ENCODE measurements around the gene GPR45. TPM values are rescaled to one million over a fixed set of nuclear protein-coding genes. Genes with fewer than 3 reads are reported as not detected.
"Not testable (repeated sequence)": the region's sequence is repeated elsewhere in the genome, so short reads cannot be mapped to it uniquely, and the experiment has no call there.

The GPR45 gene
- total RNA-seq, 1 experiment from 2014 or later = not detected

GRCh38 chr2:105249181-105249580 is 7.6 kb downstream of the GPR45 start:
- Mint-ChIP-seq H3K4me1 (ENCODE audit: insufficient read depth, unreplicated experiment) (peaks cover 12% of the 10 kb centered on the region), H3K36me3 (ENCODE audit: insufficient read depth, unreplicated experiment) (no peaks in the 10 kb centered on the region), H3K9me3 (ENCODE audit: unreplicated experiment) (no peaks in the 10 kb centered on the region), H3K27me3 (ENCODE audit: insufficient read depth, unreplicated experiment) (peaks cover 15% of the 10 kb centered on the region), H3K27ac (ENCODE audit: low read depth, unreplicated experiment) (no peak overlapping the region), H3K4me3 (ENCODE audit: unreplicated experiment) (no peak overlapping the region)
- ChIA-PET CTCF (no interaction called here), POLR2A (no interaction called here)
- peak; percentile 11 for DNase-seq (ENCODE audit: unreplicated experiment)
- intact Hi-C loops (cut with micrococcal nuclease) = no loop called here
- no TSS peak for BruUV-seq (replicated peaks)
- TF ChIP-seq CTCF (IDR thresholded peaks at IDR 0.05; ENCODE audit: unreplicated experiment) = no peak

DNA sequence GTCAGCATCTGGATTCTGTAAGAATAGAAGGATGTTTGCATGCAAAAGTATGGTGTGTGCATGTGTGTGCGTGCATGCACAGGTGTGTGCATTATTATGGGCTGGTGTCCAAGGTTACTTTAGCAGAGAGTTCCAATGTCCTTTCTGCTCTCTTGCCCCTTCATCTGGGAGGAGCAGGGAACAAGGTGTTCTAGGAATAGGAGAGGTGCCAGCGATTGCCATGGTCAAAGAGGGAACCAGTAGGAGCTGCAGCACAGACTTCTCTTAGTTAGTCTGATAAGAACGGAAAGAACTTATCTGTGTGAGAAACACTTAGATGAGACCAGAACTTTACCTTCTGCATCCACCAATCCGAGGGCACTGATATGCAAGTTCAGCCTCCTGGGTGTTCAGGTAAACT is 8.3 kb downstream of the GPR45 start:
- H3K36me3 Mint-ChIP-seq (ENCODE audit: insufficient read depth, unreplicated experiment) = no peaks in the 10 kb centered on the region
- CTCF ChIA-PET = no interaction called here
- no peak overlapping the region for H3K4me3 Mint-ChIP-seq (ENCODE audit: unreplicated experiment)
- H3K4me1 Mint-ChIP-seq (ENCODE audit: insufficient read depth, unreplicated experiment) = peaks cover 12% of the 10 kb centered on the region
- POLR2A ChIA-PET = no interaction called here
- TF ChIP-seq CTCF (IDR thresholded peaks at IDR 0.05; ENCODE audit: unreplicated experiment) = no peak
- H3K27me3 Mint-ChIP-seq (ENCODE audit: insufficient read depth, unreplicated experiment) = peaks cover 15% of the 10 kb centered on the region
- no TSS peak for BruUV-seq (replicated peaks)
- no peak overlapping the region for H3K27ac Mint-ChIP-seq (ENCODE audit: low read depth, unreplicated experiment)
- intact Hi-C loops (cut with micrococcal nuclease) = no loop called here
- no peak for DNase-seq (ENCODE audit: unreplicated experiment)
- no peaks in the 10 kb centered on the region for H3K9me3 Mint-ChIP-seq (ENCODE audit: unreplicated experiment)

DNA sequence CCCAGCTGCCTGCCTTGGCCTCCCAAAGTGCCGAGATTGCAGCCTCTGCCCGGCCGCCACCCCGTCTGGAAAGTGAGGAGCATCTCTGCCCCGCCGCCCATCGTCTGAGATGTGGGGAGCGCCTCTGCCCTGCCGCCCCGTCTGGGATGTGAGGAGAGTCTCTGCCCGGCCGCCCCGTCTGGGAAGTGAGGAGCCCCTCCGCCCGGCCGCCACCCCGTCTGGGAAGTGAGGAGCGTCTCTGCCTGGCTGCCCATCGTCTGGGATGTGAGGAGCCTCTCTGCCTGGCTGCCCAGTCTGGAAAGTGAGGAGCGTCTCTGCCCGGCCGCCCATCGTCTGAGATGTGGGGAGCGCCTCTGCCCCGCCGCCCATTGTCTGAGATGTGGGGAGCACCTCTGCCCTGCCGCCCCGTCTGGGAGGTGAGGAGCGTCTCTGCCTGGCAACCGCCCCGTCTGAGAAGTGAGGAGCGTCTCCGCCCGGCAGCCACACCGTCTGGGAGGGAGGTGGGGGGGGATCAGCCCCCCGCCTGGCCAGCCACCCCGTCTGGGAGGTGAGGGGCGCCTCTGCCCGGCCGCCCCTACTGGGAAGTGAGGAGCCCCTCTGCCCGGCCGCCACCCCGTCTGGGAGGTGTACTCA is 9.6 kb downstream of the GPR45 start:
- intact Hi-C loops (cut with micrococcal nuclease); DNase-seq (ENCODE audit: unreplicated experiment); H3K36me3 Mint-ChIP-seq (ENCODE audit: insufficient read depth, unreplicated experiment); CTCF ChIA-PET; H3K27ac Mint-ChIP-seq (ENCODE audit: low read depth, unreplicated experiment); POLR2A ChIA-PET; H3K4me3 Mint-ChIP-seq (ENCODE audit: unreplicated experiment); BruUV-seq (replicated peaks); H3K9me3 Mint-ChIP-seq (ENCODE audit: unreplicated experiment): not testable (repeated sequence)
- peaks cover 12% of the 10 kb centered on the region for H3K4me1 Mint-ChIP-seq (ENCODE audit: insufficient read depth, unreplicated experiment)
- H3K27me3 Mint-ChIP-seq (ENCODE audit: insufficient read depth, unreplicated experiment) = peaks cover 15% of the 10 kb centered on the region

DNA sequence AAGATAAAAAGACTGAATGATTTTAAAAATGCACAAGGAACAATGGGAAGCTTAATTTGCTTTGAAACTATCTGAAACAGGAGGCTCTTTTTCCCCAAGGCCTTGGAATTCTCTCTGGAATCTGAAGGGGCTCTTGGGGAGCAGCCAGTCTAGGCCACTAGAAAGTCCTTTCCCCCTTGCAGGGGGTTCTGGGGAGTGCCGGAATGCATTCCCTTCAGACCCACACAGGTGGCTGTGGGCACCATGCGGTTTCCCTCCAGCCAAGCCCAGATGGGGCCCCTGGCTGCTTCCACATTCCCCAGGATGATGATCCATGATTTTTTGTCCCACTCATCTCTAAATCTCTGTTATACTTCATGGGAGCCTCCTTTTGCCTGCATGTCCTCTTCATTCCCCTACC is 10.7 kb downstream of the GPR45 start:
- H3K27me3 Mint-ChIP-seq (ENCODE audit: insufficient read depth, unreplicated experiment) = peaks cover 15% of the 10 kb centered on the region
- H3K4me1 Mint-ChIP-seq (ENCODE audit: insufficient read depth, unreplicated experiment) = peaks cover 12% of the 10 kb centered on the region
- BruUV-seq (replicated peaks) = no TSS peak
- intact Hi-C loops (cut with micrococcal nuclease) = no loop called here
- CTCF ChIA-PET = no interaction called here
- H3K9me3 Mint-ChIP-seq (ENCODE audit: unreplicated experiment) = no peaks in the 10 kb centered on the region
- POLR2A ChIA-PET = no interaction called here
- DNase-seq (ENCODE audit: unreplicated experiment) = no peak
- H3K4me3 Mint-ChIP-seq (ENCODE audit: unreplicated experiment) = no peak overlapping the region
- H3K36me3 Mint-ChIP-seq (ENCODE audit: insufficient read depth, unreplicated experiment) = peaks cover 2% of the 10 kb centered on the region
- no peak overlapping the region for H3K27ac Mint-ChIP-seq (ENCODE audit: low read depth, unreplicated experiment)
- no peak for TF ChIP-seq CTCF (IDR thresholded peaks at IDR 0.05; ENCODE audit: unreplicated experiment)

Measured in MCF 10A (cell line).